ENCODE measurements around the gene DLG2.

The DLG2 gene

DNA sequence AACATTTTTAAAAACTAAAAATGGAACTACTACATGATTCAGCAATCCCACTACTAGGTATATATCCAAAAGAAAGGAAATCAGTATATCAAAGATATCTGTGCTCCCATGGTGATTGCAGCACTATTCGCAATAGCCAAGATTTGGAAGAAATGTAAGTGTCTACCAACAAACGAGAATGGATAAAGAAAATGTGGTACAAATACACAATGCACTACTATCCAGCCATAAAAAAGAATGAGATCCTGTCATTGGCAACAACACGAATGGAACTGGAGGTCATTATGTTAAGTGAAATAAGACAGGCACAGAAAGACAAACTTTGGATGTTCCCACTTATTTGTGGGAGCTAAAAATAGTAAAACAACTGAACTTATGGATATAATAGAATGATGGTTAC is 1765.1 kb downstream of the DLG2 start:
- no peak for DNase-seq

- no peak for DNase-seq
Measured at GRCh38 chr11:83858694-83859093, 1768.5 kb downstream of the DLG2 start.

DNA sequence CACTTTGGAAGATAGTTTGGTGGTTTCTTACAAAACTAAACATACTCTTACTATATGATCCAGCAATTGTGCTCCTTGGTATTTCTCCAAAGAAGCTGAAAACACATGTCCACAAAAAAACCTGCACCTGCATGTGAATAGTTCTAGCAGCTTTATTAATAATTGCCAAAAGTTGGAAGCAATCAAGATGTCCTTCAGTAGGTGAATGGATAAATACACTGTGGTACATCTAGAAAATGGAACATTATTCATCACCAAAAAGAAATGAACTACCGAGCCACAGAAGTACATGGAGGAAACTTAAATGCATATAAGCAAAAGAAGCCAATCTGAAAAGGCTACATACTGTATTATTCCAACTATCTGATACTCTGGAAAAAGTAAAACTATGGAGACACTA is 1771.9 kb downstream of the DLG2 start:
- DNase-seq, result no peak

GRCh38 chr11:83852775-83853442 is 1774.2 kb downstream of the DLG2 start:
- DNase-seq, result no peak

- no peak for DNase-seq
Measured at GRCh38 chr11:83852012-83852411, 1775.1 kb downstream of the DLG2 start.

DNA sequence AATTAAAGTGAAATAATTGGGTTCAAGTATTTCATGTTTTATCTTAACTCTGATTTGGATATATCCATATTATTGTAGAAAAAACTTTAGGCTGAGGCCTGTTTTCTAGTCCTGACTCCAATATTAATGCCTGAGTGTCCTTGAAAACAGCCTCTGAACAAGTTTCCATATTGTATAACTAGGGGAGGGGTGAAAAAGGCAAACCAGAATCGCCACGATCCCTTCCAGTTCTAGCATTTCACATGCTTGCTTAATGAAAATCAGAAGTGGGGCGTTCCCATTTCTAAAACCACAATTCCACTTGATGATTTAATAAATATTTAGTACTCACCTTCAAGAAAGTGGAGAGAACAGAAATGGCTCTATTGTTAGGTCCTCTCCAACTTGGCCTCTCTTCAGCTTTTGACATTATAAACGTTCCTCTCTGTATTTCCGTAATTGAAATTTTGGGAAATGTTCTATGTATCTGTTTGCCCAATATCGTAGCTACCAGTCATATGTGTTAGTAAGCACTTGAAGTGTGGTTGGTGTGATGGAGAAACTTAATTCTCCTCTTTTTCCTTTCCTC is 1779.6 kb downstream of the DLG2 start:
- DNase-seq, result no peak

DNA sequence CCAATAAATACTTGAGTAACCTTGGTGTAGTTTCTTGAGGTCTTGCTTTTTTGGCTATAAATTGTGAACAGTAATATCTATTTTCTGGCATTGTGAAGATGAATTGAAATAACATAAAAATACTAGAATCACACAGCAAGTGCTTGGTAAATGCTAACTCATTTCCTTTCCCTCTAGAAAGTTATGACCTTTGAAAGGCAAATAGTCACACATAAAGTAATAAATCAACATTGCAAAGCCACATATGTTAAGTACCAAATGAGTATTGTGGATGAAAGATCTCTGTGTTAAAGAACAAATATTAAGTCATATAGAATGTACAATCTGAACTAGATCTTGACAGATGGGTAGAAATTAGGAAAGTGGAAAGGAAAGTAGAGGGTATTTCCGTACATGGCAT is 1781.3 kb downstream of the DLG2 start:
- no peak for DNase-seq

DNA sequence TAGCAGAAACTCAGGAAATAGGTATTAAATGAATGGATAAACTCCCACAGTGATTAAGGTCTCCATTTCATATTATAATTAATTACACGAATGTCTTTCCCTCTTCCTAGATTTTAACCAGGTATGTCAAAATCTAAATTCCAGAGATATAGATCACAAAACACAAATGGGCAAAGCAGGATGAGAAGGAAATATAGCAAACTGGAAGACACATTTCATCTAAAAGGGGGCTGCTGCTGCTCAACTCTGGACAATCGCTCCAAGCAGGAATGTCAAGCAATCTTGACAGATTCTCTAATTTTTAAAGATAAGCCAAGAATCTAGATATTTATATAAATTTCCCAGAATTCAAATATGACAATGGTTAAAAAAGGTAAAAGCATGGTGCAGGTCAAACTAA is 1786.8 kb downstream of the DLG2 start:
- no peak for DNase-seq

GRCh38 chr11:83836883-83837654 is 1790.1 kb downstream of the DLG2 start:
- DNase-seq, result no peak

- DNase-seq, result no peak
Measured at GRCh38 chr11:83836065-83836464, 1791.1 kb downstream of the DLG2 start.

DNA sequence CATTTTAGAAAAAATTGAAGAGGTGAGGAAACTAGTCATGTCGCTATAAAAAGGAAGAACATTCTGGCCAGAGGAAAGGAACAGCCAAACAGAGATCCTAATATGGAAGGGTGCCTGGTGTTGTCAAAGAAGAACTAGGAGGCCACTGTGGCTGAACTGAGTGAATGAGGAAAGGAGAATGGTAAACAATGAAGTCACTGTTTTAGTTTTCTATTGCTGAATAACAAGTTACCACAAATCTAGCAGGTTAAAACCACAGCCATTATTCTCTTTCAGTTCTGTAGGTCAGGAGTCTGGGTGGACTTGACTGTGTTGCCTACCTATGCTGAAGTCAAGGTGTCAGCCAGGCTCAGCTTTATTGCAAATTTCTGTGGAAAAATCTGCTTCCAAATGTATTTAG is 1791.7 kb downstream of the DLG2 start:
- DNase-seq, result no peak

DNA sequence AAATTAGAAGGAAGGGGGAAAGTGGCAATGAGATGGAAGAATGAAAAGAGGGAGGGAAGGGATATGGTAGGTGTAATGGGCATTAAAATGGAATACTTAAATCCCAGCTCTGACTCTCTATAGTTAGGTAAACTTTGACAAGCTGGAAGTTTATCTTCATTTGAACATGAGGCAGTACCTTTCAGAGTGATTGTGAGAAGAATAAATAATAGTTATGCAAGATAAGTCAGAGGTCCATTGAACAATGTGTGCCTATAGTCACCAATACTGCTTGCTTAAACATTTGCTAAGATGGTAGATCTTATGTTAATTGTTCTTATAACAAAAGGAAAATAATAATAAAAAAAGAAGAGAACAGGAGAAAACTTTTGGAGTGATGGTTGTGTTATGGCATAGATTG is 1795.2 kb downstream of the DLG2 start:
- no peak for DNase-seq

GRCh38 chr11:83827940-83828554 is 1799.1 kb downstream of the DLG2 start:
- DNase-seq, result peak; percentile 15

GRCh38 chr11:83827520-83827919 is 1799.6 kb downstream of the DLG2 start:
- DNase-seq, result no peak

DNA sequence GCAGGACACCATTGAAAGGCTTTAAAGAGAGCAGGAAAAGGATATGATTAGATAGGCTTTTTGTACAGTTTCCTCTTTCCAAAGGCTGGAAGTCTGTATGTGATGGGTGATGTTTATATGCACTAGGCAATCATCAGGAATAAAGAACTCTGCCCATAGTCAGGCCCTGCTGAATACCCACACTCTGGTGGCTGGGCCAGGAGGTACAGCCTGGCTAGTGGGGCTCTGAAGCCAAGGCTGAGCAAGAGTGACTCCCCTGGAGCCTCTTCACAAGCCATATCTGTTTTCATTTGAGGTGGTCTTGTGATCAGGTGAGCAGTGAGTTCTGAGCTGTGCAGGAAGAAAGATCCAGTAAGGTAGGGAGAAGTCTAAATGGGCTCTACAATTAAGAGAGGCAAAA is 1801.1 kb downstream of the DLG2 start:
- no peak for DNase-seq

GRCh38 chr11:83823461-83824025 is 1803.6 kb downstream of the DLG2 start:
- no peak for DNase-seq

DNA sequence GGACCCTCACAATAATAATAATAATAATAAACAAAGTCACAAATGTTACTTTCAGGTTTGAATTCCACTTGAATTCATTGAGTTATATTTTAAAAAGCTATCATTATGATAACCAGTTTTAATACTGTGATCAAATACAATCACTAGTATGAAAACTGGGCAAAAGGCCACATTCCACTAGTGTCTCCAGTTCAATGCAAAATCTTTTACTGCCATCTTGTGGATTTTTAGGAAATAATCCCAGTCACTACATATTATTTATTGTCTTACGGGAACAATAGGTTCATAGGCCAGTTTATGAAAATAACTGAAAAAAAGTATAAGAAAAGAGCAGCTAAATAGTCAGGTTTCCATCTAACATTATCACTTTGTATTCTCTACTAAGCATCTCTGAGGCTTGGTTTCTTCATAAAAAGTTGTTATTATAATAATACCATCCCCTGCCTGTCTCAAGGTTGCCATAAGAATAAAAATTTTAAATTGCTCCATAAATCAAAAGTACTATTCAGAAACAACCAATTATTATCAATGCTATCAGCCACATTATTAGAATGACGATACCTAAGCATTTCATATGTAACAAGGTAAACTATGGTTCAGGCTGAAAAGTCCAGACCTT is 1807.1 kb downstream of the DLG2 start:
- peak; percentile 29 for DNase-seq

DNA sequence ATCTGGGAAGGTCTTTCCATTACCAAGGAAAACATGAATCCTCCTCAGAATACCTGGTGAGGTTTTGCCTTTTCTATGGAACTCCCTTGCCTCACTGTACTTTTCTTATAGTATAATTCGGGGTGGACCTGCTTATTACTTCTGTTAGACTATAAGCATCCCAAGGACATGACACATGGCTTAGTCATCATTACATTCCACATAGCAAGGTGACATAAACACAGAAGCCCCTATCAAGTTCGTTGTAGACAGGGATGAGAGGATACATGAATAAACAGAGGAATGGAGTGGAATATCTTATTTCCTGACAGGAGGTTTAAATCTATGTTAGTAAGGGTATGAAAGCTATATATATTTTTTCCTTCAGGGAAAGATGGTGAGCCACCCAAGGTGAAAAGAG is 1808.8 kb downstream of the DLG2 start:
- DNase-seq, result no peak

GRCh38 chr11:83816572-83817187 is 1810.5 kb downstream of the DLG2 start:
- DNase-seq, result no peak

DNA sequence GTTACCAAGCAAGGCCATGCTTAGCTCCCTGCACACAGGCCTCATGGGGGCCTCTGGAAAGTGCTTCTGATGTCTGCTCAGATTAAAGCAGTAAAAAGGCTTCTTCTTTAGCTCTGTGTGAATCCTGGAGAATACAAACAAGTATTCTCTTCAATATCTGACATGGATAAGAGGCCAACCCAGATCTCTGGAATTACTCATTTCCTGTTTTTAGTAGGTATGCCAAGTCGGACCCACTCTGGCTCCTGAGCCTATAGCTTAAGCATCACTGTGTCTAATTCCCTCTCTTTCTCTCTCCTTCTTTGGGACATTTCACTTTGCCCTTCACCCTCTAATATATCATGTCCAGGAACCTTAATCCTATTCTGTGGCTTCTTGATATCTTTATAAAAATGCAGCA is 1811.4 kb downstream of the DLG2 start:
- DNase-seq, result no peak

- no peak for DNase-seq
Measured at GRCh38 chr11:83813296-83813695, 1813.8 kb downstream of the DLG2 start.

DNA sequence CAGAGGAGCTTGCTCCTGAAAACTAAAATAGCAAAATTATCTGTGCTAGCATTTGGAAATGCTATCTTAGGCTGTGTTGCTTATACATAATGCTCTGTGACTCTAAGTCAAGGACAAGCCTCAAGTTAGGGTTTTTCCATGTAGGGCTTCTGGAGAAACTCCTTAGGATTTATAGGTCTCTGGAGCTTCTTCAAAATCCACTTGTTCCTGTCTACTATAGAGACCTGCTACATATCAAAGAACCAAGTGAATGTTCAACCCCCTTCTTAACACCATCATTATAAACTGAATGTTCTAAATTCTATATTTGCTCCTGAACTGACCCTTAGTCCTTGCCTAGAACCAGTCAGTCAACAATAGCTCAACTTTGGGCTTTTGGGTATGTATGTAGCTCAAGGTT is 1817.9 kb downstream of the DLG2 start:
- no peak for DNase-seq

DNA sequence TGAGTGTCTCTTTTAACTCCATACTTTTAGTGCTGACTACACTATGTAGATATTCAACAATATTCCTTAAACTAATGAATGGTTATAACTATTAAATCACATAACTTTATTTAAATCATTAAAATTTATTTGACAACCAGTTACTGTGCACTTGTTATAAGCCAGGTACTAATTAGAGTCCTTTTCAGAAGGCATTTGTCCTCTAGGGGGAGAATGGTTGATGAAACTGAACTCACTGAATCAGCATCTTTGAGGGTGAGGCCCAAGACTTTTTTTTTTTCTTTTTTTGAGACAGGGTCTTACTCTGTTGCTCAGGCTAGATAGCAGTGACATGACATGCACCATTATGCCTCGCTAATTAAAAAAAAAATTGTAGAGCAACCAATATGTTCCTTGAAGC is 1825.3 kb downstream of the DLG2 start:
- no peak for DNase-seq
